Caco-2 (cell line): Measurements from ENCODE around the gene ZXDC. TPM values are rescaled to one million over a fixed set of nuclear protein-coding genes. Genes with fewer than 3 reads are reported as not detected.

Experiments
- BruUV-seq: library from RNA; stranded (reverse); fragments of 400-500 nt; replicated peaks from 2 replicates; lab custom pipeline; 2021; lab: Mats Ljungman, UMichigan
- CTCF ChIA-PET: fragments of 300-600 bp; sonication (Branson Sonifier 250); formaldehyde crosslinking; loops from one replicate; lab custom pipeline; 2022; ENCODE audit warnings: antibody characterized with exemption; lab: Charles Lee
- POLR2A ChIA-PET: fragments of 300-600 bp; sonication (Branson Sonifier 250); formaldehyde crosslinking; loops from one replicate; lab custom pipeline; 2022; ENCODE audit warnings: antibody characterized with exemption; lab: Charles Lee
- DNase-seq, 2 experiments: peaks; one replicate each; pipeline versions ENCODE4 v3.0.0 to v3.0.0-alpha.2; 2020 to 2022
- H3K27me3 ChIP-seq: replicated peaks from 2 replicates; pipeline ENCODE4 v1.6.0; 2011; ENCODE audit warnings: low read length; ENCODE audit not compliant: control insufficient read depth, insufficient read depth
- H3K36me3 ChIP-seq: 2 replicates; pipeline ENCODE4 v1.5.1; 2011; ENCODE audit warnings: low read length; ENCODE audit not compliant: control insufficient read depth, insufficient read depth
- H3K4me1 ChIP-seq: fragments of 250-450 bp; sonication (Bioruptor Pico); 2 replicates; pipeline ENCODE4 v1.5.1; 2020; ENCODE audit warnings: mild to moderate bottlenecking
- H3K4me3 ChIP-seq: 2 replicates; pipeline ENCODE4 v1.5.1; 2011; ENCODE audit warnings: low read depth, mild to moderate bottlenecking, control low read depth, low read length
- H3K9me3 ChIP-seq: fragments of 250-450 bp; sonication (Bioruptor Pico); 2 replicates; pipeline ENCODE4 v1.5.1; 2020; ENCODE audit warnings: mild to moderate bottlenecking, moderate library complexity
- H3K27ac Mint-ChIP-seq: one replicate; pipeline ENCODE4 v1.8.0; 2022; ENCODE audit warnings: mixed read lengths; ENCODE audit not compliant: unreplicated experiment
- H3K27me3 Mint-ChIP-seq: one replicate; pipeline ENCODE4 v1.8.0; 2022; ENCODE audit warnings: mixed read lengths; ENCODE audit not compliant: insufficient read depth, unreplicated experiment
- H3K36me3 Mint-ChIP-seq: one replicate; pipeline ENCODE4 v1.8.0; 2022; ENCODE audit warnings: mild to moderate bottlenecking, mixed read lengths; ENCODE audit not compliant: insufficient read depth, unreplicated experiment
- H3K4me1 Mint-ChIP-seq: one replicate; pipeline ENCODE4 v1.8.0; 2022; ENCODE audit warnings: low read depth, mixed read lengths; ENCODE audit not compliant: unreplicated experiment
- H3K4me3 Mint-ChIP-seq: one replicate; pipeline ENCODE4 v1.8.0; 2022; ENCODE audit warnings: mild to moderate bottlenecking, moderate library complexity, mixed read lengths; ENCODE audit not compliant: unreplicated experiment
- H3K9me3 Mint-ChIP-seq: one replicate; pipeline ENCODE4 v1.8.0; 2022; ENCODE audit warnings: mixed read lengths; ENCODE audit not compliant: unreplicated experiment
- intact Hi-C: fragments of 100-400 bp; cut with micrococcal nuclease; formaldehyde crosslinking; loops from one replicate; pipeline ENCODE4 v1.10.0; 2022; ENCODE audit not compliant: unreplicated experiment
- total RNA-seq: library from RNA; stranded (reverse); gene quantifications from 2 replicates; pipeline ENCODE4 v1.2.3, GENCODE V29; 2022
- TF ChIP-seq, protein P1 (sequence below), 2 experiments: fragments of 200-600 bp in 1 of 2; IDR thresholded peaks; 1 replicate in 1 of 2; 2 replicates in 1 of 2; pipeline versions ENCODE4 v1.5.1 to v1.8.0; 2011 to 2022; ENCODE audit warnings: antibody characterized with exemption in 1 of 2, control low read depth in 1 of 2, inconsistent platforms in 1 of 2, low read depth in 1 of 2, low read length in 1 of 2, mild to moderate bottlenecking in 1 of 2, moderate library complexity in 1 of 2; ENCODE audit not compliant: insufficient read depth in 1 of 2, severe bottlenecking in 1 of 2, unreplicated experiment in 1 of 2

ZXDC gene
- total RNA-seq, 1 experiment from 2014 or later, result 28.7 TPM

GRCh38 chr3:126448136-126448892 is 27.4 kb downstream of the ZXDC start:
- TF ChIP-seq, protein P1, sequence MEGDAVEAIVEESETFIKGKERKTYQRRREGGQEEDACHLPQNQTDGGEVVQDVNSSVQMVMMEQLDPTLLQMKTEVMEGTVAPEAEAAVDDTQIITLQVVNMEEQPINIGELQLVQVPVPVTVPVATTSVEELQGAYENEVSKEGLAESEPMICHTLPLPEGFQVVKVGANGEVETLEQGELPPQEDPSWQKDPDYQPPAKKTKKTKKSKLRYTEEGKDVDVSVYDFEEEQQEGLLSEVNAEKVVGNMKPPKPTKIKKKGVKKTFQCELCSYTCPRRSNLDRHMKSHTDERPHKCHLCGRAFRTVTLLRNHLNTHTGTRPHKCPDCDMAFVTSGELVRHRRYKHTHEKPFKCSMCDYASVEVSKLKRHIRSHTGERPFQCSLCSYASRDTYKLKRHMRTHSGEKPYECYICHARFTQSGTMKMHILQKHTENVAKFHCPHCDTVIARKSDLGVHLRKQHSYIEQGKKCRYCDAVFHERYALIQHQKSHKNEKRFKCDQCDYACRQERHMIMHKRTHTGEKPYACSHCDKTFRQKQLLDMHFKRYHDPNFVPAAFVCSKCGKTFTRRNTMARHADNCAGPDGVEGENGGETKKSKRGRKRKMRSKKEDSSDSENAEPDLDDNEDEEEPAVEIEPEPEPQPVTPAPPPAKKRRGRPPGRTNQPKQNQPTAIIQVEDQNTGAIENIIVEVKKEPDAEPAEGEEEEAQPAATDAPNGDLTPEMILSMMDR (IDR thresholded peaks at IDR 0.05; ENCODE audit: insufficient read depth in 1 of 2, low read depth in 1 of 2, low read length in 1 of 2, severe bottlenecking in 1 of 2, unreplicated experiment in 1 of 2), result no peak
- Mint-ChIP-seq H3K4me1 (peaks cover 8% of the 10 kb centered on the region), H3K27ac (no peak overlapping the region), H3K9me3 (no peaks in the 10 kb centered on the region), H3K36me3 (peaks cover 19% of the 10 kb centered on the region), H3K4me3 (no peak overlapping the region), H3K27me3 (no peaks in the 10 kb centered on the region)
- Histone ChIP-seq H3K4me3 (no peak overlapping the region), H3K4me1 (peaks cover 10% of the 10 kb centered on the region), H3K36me3 (no peaks in the 10 kb centered on the region; the same call in none of the 2 replicates), H3K27me3 (no peaks in the 10 kb centered on the region), H3K9me3 (no peaks in the 10 kb centered on the region)
- BruUV-seq, result no TSS peak
- no peak for DNase-seq
- CTCF ChIA-PET, result no interaction called here
- POLR2A ChIA-PET, result no interaction called here
- intact Hi-C loops, result no loop called here

GRCh38 chr3:126447456-126448106 is 28.1 kb downstream of the ZXDC start:
- no peaks in the 10 kb centered on the region; the same call in 1 of the 2 replicates for H3K36me3 ChIP-seq
- no peaks in the 10 kb centered on the region for H3K27me3 Mint-ChIP-seq
- H3K4me1 ChIP-seq, result peaks cover 10% of the 10 kb centered on the region
- peaks cover 8% of the 10 kb centered on the region for H3K4me1 Mint-ChIP-seq
- no TSS peak for BruUV-seq
- ChIA-PET CTCF (no interaction called here), POLR2A (no interaction called here)
- no peak overlapping the region for H3K4me3 Mint-ChIP-seq
- DNase-seq, result no peak
- H3K9me3 Mint-ChIP-seq, result no peaks in the 10 kb centered on the region
- no peak overlapping the region for H3K27ac Mint-ChIP-seq
- no peaks in the 10 kb centered on the region for H3K27me3 ChIP-seq
- intact Hi-C loops, result no loop called here
- no peaks in the 10 kb centered on the region for H3K9me3 ChIP-seq
- TF ChIP-seq, protein P1 (IDR thresholded peaks at IDR 0.05; ENCODE audit: insufficient read depth in 1 of 2, low read depth in 1 of 2, low read length in 1 of 2, severe bottlenecking in 1 of 2, unreplicated experiment in 1 of 2), result no peak
- peaks cover 18% of the 10 kb centered on the region for H3K36me3 Mint-ChIP-seq
- no peak overlapping the region for H3K4me3 ChIP-seq

- intact Hi-C loops, result no loop called here
- no peak for DNase-seq
- Histone ChIP-seq H3K4me3 (no peak overlapping the region), H3K4me1 (peaks cover 10% of the 10 kb centered on the region), H3K27me3 (no peaks in the 10 kb centered on the region), H3K9me3 (no peaks in the 10 kb centered on the region), H3K36me3 (no peaks in the 10 kb centered on the region; the same call in 1 of the 2 replicates)
- H3K27me3 Mint-ChIP-seq, result no peaks in the 10 kb centered on the region
- peaks cover 8% of the 10 kb centered on the region for H3K4me1 Mint-ChIP-seq
- peaks cover 10% of the 10 kb centered on the region for H3K36me3 Mint-ChIP-seq
- CTCF ChIA-PET, result no interaction called here
- BruUV-seq, result no TSS peak
- no peak overlapping the region for H3K4me3 Mint-ChIP-seq
- TF ChIP-seq, protein P1 (IDR thresholded peaks at IDR 0.05; ENCODE audit: insufficient read depth in 1 of 2, low read depth in 1 of 2, low read length in 1 of 2, severe bottlenecking in 1 of 2, unreplicated experiment in 1 of 2), result no peak
- H3K9me3 Mint-ChIP-seq, result no peaks in the 10 kb centered on the region
- no peak overlapping the region for H3K27ac Mint-ChIP-seq
- POLR2A ChIA-PET, result no interaction called here
Observed at GRCh38 chr3:126446791-126447190, 28.9 kb downstream of the ZXDC start.
